Astrocyte (in vitro differentiated cells and primary cell): Measurements from ENCODE around the gene FGF19. TPM values are rescaled to one million over a fixed set of nuclear protein-coding genes. Genes with fewer than 3 reads are reported as not detected.

Experiments used
- DNase-seq: peaks from one replicate; pipeline ENCODE4 v3.0.0-alpha.2; 2010; ENCODE audit warnings: low read depth
- FAIRE-seq: peaks from 2 replicates; lab custom pipeline; 2011; peaks lifted over from hg19 to GRCh38; lab: Jason Lieb, UNC
- H2AFZ ChIP-seq: 2 replicates; pipeline ENCODE4 v1.6.0; 2012; ENCODE audit warnings: low read depth, low read length, inconsistent platforms
- H3K27ac ChIP-seq: 2 replicates; pipeline ENCODE4 v1.5.1; 2011; ENCODE audit warnings: low read depth, low read length, inconsistent platforms
- H3K27me3 ChIP-seq: 2 replicates; pipeline ENCODE4 v1.6.0; 2011; ENCODE audit warnings: low read length, inconsistent platforms; ENCODE audit not compliant: insufficient read depth
- H3K36me3 ChIP-seq: 2 replicates; pipeline ENCODE4 v1.5.1; 2011; ENCODE audit warnings: low read length, inconsistent platforms; ENCODE audit not compliant: insufficient read depth
- H3K4me1 ChIP-seq: 2 replicates; pipeline ENCODE4 v1.5.1; 2011; ENCODE audit warnings: low read length, inconsistent platforms; ENCODE audit not compliant: insufficient read depth
- H3K4me2 ChIP-seq: 2 replicates; pipeline ENCODE4 v1.6.0; 2012; ENCODE audit warnings: low read length, inconsistent platforms
- H3K4me3 ChIP-seq: 2 replicates; pipeline ENCODE4 v1.5.1; 2011; ENCODE audit warnings: low read depth, mild to moderate bottlenecking, low read length, inconsistent platforms; ENCODE audit not compliant: insufficient read depth
- H3K79me2 ChIP-seq: 2 replicates; pipeline ENCODE4 v1.6.0; 2012; ENCODE audit warnings: mild to moderate bottlenecking, low read length, inconsistent platforms; ENCODE audit not compliant: insufficient read depth
- H3K9ac ChIP-seq: 2 replicates; pipeline ENCODE4 v1.6.0; 2012; ENCODE audit warnings: mild to moderate bottlenecking, low read length, inconsistent platforms
- H3K9me3 ChIP-seq: 2 replicates; pipeline ENCODE4 v1.5.1; 2012; ENCODE audit warnings: low read depth, mild to moderate bottlenecking, low read length, inconsistent platforms; ENCODE audit not compliant: insufficient read depth
- H4K20me1 ChIP-seq: 2 replicates; pipeline ENCODE4 v1.6.0; 2012; ENCODE audit warnings: low read length, inconsistent platforms; ENCODE audit not compliant: insufficient read depth
- H3K27ac Mint-ChIP-seq: one replicate; pipeline ENCODE4 v1.8.0; 2021; ENCODE audit warnings: mild to moderate bottlenecking, mixed read lengths; ENCODE audit not compliant: unreplicated experiment
- H3K27me3 Mint-ChIP-seq: one replicate; pipeline ENCODE4 v1.8.0; 2021; ENCODE audit warnings: low read depth, mixed read lengths; ENCODE audit not compliant: unreplicated experiment
- H3K36me3 Mint-ChIP-seq: one replicate; pipeline ENCODE4 v1.8.0; 2021; ENCODE audit warnings: low read depth, mixed read lengths; ENCODE audit not compliant: unreplicated experiment
- H3K4me1 Mint-ChIP-seq: one replicate; pipeline ENCODE4 v1.8.0; 2021; ENCODE audit warnings: low read depth, mixed read lengths; ENCODE audit not compliant: unreplicated experiment
- H3K4me3 Mint-ChIP-seq: one replicate; pipeline ENCODE4 v1.8.0; 2021; ENCODE audit warnings: mild to moderate bottlenecking, moderate library complexity, mixed read lengths; ENCODE audit not compliant: unreplicated experiment
- H3K9me3 Mint-ChIP-seq: one replicate; pipeline ENCODE4 v1.8.0; 2021; ENCODE audit warnings: mild to moderate bottlenecking, mixed read lengths; ENCODE audit not compliant: unreplicated experiment
- CTCF ChIP-seq: IDR thresholded peaks from 2 replicates; pipeline ENCODE4 v1.5.1; 2011; ENCODE audit warnings: low read depth, mild to moderate bottlenecking, inconsistent platforms, low read length, moderate library complexity; ENCODE audit not compliant: insufficient read depth
- EZH2 ChIP-seq: IDR thresholded peaks from 2 replicates; pipeline ENCODE4 v1.6.1; 2012; ENCODE audit warnings: mild to moderate bottlenecking, low read length, inconsistent platforms; ENCODE audit not compliant: insufficient read depth
- total RNA-seq: library from RNA; stranded (reverse); gene quantifications from 2 replicates; pipeline ENCODE4 v1.2.1, GENCODE V29; 2021

Gene FGF19
- total RNA-seq, 1 donor from 2014 or later = not detected

DNA sequence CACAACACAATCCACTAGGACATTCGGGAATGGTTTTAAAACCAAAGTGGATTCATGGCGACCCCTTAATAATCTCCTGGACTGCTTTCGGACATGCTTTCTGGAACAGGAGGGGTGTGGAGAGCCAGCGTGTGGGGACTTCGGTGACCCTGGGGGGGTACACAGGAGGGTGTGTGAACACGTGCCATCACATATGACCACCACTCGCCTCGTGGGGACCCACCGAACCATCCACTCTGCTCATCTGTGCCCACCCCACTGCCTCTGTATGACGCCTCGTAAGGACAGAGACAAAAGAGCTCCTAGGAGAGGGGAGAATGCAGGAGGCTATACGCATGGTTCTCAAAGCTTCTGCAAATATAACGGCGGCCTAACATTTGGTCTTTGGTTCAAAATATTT is 37.6 kb downstream of the FGF19 start:
- Histone ChIP-seq H2AFZ (no peak overlapping the region), H3K9me3 (no peaks in the 10 kb centered on the region), H3K27ac (no peak overlapping the region), H3K9ac (no peak overlapping the region), H3K27me3 (no peaks in the 10 kb centered on the region), H3K4me1 (peaks cover 8% of the 10 kb centered on the region), H3K36me3 (peaks cover 20% of the 10 kb centered on the region), H3K4me2 (no peak overlapping the region), H4K20me1 (peaks cover 34% of the 10 kb centered on the region), H3K79me2 (peaks cover 5% of the 10 kb centered on the region), H3K4me3 (no peak overlapping the region)
- FAIRE-seq (no peak), DNase-seq (no peak)
- H3K9me3 Mint-ChIP-seq = no peaks in the 10 kb centered on the region
- H3K4me3 Mint-ChIP-seq = no peak overlapping the region
- H3K27me3 Mint-ChIP-seq = peaks cover 2% of the 10 kb centered on the region
- H3K36me3 Mint-ChIP-seq = peaks cover 31% of the 10 kb centered on the region
- H3K4me1 Mint-ChIP-seq = peaks cover 5% of the 10 kb centered on the region
- H3K27ac Mint-ChIP-seq = no peak overlapping the region
- TF ChIP-seq CTCF = no peak
- no peak for TF ChIP-seq EZH2

DNA sequence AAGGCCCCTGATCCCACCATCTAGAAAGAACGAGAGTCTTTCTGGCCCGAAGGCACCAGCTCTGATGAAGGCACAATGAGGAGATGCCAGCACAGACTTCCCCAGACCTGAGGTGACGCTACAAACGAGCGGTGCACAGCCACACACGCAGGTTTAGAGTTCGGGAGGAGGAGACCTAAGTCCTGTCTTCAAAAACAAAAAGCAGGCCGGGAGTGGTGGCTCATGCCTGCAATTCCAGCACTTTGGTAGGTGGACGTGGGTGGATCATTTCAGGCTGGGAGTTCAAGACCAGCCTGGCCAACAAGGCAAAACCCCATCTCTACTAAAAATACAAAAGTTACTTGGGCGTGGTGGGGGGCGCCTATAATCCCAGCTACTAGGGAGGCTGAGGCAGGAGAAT is 38.2 kb downstream of the FGF19 start:
- peaks cover 5% of the 10 kb centered on the region for H3K4me1 Mint-ChIP-seq
- TF ChIP-seq CTCF = no peak
- TF ChIP-seq EZH2 = no peak
- Histone ChIP-seq H3K4me2 (no peak overlapping the region), H3K27ac (no peak overlapping the region), H3K4me3 (no peak overlapping the region), H3K79me2 (peaks cover 5% of the 10 kb centered on the region), H3K9me3 (no peaks in the 10 kb centered on the region), H3K9ac (no peak overlapping the region), H3K27me3 (no peaks in the 10 kb centered on the region), H3K36me3 (peaks cover 18% of the 10 kb centered on the region), H2AFZ (no peak overlapping the region), H4K20me1 (peaks cover 33% of the 10 kb centered on the region), H3K4me1 (peaks cover 8% of the 10 kb centered on the region)
- FAIRE-seq (no peak), DNase-seq (no peak)
- H3K36me3 Mint-ChIP-seq = peaks cover 31% of the 10 kb centered on the region
- H3K27ac Mint-ChIP-seq = no peak overlapping the region
- H3K9me3 Mint-ChIP-seq = no peaks in the 10 kb centered on the region
- H3K27me3 Mint-ChIP-seq = peaks cover 2% of the 10 kb centered on the region
- no peak overlapping the region for H3K4me3 Mint-ChIP-seq

- H4K20me1 ChIP-seq = peaks cover 28% of the 10 kb centered on the region
- Mint-ChIP-seq H3K27me3 (peaks cover 3% of the 10 kb centered on the region), H3K27ac (no peak overlapping the region), H3K9me3 (no peaks in the 10 kb centered on the region), H3K4me3 (no peak overlapping the region), H3K36me3 (peaks cover 28% of the 10 kb centered on the region), H3K4me1 (peaks cover 2% of the 10 kb centered on the region)
- H3K4me3 ChIP-seq = no peak overlapping the region
- no peaks in the 10 kb centered on the region for H3K27me3 ChIP-seq
- H3K27ac ChIP-seq = no peak overlapping the region
- H2AFZ ChIP-seq = no peak overlapping the region
- peaks cover 5% of the 10 kb centered on the region for H3K79me2 ChIP-seq
- DNase-seq (no peak), FAIRE-seq (no peak)
- peaks cover 1% of the 10 kb centered on the region for H3K4me1 ChIP-seq
- TF ChIP-seq CTCF (no peak), EZH2 (no peak)
- no peak overlapping the region for H3K9ac ChIP-seq
- H3K9me3 ChIP-seq = no peaks in the 10 kb centered on the region
- H3K4me2 ChIP-seq = no peak overlapping the region
- H3K36me3 ChIP-seq = peaks cover 18% of the 10 kb centered on the region
Observed at GRCh38 chr11:69664901-69665300, 38.9 kb downstream of the FGF19 start.
